Raji (cell line): ENCODE results near the gene UVSSA.

ENCODE experiments used
- POLR2A ChIP-seq: IDR thresholded peaks from 2 replicates; pipeline ENCODE4 v1.6.1; 2011; ENCODE audit warnings: low read depth, low read length, control low read depth; ENCODE audit not compliant: insufficient read depth

UVSSA gene

DNA sequence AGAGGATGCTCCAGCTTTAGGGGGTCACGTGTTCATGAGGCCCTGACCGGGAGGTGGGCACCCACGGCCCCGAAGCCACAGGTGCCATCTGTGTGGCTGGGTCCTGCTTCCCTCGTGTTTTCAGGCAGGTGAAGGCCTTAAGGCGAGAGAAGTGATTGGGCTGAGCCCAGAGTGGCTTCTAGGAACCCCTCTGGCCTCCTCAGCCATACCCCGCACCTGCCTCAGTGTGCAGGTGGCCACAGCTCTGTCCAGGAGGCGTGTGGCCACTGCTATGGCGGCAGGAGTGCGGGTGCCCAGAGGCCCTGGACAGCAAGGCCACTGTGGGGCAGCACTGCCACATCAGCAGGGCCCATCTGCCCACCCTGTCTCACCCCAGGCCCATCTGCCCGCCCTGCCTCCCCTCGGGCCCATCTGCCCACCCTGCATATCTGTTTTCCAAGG lies 34.2 kb downstream of the UVSSA start:
- no peak for TF ChIP-seq POLR2A

DNA sequence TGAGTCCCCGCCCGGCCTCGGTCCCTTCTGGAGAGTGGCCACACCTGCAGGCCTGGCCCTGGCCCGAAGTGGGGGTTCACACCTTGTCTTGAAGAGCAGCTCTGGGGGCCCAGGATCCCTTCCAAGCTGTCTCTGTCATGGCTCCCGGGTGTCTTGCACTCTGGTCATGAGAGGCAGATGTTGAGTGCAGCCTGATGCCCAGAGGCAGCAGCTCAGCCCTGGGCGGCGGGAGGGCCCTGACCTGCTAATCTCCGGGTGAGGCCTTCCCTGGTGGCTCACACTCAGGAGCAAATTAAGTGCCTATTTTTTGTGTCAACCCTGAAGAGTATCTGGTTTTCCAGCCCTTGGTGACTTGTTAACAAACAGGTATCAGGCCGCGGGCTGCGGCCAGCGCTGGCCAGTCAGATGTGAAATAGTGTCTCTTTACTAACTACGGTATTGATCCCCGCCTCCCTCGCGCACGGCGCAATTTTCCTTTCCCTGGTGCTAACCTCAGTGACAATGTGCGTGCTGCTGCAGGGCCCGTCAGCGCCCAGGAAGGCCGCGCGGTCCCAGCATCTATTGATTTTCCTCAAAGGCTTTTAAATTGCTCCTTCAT lies 35.0 kb downstream of the UVSSA start:
- no peak for TF ChIP-seq POLR2A

DNA sequence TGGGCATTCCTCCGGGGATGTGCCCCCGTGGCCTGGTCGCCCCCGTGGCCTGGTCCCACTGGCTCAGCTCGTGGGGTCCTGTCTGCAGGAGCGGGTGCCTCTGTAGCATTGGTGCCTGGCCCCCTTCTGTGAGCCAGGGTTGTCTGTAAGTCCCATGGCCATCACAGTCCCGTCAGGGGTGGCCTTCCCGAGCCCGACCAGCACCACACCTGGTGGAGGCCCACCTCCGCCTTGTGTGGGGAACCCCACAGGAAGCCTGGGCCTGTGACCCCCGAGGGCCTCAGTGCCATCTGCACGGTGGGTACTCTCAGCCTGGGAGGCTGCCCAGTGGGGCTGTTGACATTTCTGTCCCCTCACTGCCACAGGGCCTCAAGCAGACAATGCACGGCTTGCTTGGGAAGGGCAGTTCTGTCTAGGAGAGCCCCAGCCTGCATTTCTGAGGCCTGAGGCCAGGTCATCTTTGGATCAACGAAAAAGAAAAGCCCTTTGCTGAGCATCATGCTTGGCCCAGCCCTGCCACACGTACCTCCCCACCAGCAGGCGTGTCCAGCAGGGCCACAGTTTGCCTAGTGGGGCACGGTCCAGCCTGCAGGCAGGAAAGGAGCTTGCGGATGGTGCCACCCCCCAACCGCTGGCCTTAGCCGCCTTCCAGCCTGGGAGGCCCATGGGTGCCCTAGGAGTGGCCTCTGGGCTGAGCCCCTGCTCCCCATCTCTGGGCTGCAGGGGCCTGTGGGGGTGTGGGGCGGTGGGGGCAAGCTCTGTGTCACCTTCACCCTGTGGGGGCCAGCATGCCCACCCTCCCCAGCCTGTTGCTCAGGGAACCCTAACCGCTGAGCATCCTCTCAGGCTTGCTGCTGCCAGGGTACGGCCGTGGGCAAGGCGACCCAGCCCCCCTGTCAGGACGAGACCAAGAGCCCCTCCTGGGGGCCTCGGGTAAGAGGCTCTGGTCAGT lies 36.0 kb downstream of the UVSSA start:
- TF ChIP-seq POLR2A = no peak

DNA sequence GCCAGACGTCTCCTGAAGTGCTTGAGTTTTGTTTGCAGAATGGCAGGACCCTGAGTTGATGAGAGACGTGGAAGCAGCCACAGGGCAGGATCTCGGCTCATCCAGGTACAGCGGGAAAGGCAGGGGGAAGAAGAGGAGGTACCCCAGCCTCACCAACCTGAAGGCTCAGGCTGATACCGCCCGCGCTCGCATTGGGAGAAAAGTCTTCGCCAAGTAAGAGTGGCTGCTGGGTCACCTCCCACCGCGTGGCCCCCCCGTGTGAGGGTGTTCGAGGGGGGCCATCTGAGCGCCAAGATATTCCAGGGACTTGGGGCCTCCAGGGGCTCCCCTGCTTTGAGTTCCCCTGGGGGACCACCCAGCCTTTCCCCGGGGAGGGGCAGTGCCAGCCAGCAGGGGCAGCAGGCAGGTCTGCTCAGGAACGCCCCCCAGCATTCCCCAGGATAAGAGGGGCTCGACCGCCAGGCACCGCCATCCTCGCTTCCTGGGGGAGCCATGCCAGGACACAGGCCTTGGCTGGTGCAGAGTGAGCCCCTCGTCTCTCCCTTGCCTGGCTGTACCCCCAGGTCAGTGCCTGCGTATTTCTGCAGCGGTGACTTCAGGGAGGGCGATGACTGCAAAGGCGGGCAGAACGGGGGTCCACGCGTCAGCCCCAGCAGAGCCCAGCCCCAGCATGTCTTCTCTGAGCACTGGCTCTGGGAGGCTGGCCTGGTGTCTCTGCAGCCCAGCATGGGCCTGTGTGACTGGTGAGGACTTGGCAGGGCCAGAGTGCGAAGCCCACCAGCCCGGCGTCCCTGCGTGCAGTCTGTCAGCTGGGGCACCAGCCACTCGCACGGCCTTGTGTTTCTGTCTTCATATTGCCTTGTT lies 37.0 kb downstream of the UVSSA start:
- TF ChIP-seq POLR2A = no peak

DNA sequence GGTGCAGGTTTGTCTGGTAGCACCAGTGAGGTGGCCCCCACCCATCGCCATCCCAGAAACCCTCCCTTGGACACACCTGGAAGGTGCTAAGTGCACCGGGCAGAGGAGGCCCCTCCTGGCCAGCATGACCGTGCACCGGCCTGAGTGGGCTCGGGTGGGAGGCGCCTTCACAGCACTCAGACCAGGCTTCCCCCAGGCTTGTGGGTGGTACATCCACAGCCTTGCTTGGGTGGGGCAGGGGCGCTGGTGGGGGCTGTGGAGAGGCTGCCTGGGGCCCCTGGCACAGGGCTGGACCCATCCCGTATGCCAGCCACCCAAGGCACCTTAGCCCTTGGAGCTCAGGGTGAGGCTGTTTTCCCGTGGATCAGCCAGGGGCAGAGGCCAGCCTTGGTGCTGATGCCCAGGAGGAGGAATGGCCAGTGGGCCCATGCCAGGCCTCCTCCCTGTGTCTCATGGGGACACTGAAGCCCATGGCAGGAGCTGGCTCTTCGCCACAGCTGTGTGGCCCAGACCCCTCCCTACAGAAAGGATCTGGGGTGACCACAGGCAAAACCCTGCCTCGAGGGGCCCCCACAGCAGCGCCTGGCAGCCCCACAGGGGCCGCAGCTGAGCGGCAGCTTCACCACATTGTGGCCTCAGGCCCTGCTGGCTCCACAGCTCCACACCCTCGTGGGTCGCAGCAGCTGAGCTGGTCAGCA lies 37.8 kb downstream of the UVSSA start:
- no peak for TF ChIP-seq POLR2A

DNA sequence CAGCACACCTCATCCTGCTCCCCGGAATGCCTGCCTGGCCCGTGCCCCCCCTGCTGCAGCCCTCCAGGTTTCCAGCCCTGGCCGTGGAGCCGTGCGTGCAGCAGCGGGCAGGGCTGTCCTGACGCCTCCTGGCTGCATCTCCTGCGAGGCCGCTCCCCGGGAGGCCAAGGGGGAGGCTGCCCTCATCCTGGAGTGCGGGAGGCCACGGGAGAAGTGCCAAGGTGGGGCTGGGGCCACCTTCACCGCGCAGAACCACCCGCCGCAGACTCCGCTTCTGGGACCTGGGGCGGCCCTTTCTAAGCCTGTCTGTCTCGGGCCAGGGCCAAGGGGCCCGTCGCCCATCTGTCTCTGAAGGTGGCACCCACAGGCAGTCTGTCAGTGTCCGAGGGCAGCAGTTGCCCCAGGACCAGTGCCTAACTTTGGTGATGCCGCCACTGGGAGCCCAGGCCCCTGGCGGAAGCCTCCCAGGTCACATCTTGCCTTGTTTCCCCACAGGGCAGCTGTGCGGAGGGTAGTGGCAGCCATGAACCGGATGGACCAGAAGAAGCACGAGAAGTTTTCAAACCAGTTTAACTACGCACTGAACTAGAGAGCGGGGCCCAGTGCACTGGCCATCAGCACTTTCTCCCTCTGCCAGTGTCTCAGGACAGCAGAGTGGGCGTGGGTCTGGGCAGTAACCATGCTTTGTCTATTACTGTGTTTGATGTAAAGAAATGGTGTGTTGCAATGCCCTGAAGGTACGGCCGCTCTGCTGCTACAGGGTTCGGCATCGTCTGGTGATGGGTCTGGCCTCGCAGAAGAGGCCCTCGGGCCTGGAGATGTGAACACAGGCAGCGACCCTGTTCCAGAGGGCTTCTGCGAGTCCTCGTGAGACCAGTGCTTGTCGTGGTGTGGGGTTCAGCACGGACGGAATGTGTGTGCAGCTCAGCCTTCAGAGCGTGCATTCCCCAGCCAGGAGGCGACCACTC lies 38.6 kb downstream of the UVSSA start:
- TF ChIP-seq POLR2A = no peak

DNA sequence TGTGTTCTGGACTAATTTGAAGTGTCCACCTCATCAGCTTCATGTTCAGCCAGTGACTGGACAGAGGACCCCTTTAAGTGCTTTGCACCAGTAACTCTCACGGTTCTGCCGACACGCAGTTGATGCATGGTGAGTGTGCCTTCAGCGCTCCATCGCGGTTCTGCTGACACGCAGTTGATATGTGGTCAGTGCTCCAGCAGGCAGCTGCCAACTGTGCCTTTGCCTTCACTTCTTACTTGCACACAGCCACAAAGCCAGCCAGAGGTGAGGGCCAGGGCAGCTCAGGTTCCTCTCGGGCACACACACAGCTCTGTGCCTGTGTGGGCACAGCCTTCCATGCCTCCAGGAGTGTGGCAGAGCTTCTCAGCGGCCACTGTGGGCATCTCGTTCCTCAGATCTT lies 46.9 kb downstream of the UVSSA start:
- no peak for TF ChIP-seq POLR2A

DNA sequence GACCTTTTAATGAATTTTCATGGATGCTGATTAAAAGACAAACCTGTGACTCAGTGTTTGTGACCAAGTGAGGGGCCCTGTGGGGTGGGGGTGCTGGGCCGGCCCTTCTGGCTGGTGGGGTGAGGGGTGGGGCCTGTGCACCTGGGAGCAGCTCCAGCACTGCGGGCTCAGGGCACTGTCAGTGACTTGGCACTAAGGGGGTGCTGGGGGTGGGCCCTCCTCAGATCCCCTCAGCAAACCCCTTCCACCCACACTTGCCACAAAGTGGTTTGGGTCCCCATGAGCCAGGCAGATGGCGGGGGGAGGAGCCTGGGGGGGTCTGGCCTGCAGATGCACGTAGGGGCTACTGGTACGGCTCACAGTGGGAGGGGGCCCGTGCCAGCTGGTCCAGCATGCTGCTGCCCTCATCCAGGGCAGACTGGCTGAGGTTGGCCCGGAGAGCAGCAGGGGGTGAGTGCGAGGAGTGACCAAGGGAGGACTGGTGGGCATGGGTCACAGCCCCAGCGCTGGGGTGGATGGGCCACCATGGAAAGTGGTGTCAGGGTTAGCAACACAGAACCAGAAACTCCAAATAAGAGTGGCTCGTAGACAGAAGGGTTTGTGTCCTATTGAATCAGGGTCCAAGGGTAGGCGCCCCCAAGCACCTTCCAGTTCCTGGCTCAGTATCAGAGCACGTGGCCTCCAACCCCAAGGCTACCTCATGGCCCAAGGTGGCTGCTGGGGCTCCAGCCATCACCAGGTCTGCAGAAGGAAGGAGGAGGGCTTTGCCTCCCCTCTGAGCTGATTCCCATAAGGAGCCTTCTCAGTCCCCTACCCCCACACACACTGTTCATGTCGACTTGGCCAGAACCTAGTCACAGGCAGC lies 49.2 kb downstream of the UVSSA start:
- TF ChIP-seq POLR2A = no peak

DNA sequence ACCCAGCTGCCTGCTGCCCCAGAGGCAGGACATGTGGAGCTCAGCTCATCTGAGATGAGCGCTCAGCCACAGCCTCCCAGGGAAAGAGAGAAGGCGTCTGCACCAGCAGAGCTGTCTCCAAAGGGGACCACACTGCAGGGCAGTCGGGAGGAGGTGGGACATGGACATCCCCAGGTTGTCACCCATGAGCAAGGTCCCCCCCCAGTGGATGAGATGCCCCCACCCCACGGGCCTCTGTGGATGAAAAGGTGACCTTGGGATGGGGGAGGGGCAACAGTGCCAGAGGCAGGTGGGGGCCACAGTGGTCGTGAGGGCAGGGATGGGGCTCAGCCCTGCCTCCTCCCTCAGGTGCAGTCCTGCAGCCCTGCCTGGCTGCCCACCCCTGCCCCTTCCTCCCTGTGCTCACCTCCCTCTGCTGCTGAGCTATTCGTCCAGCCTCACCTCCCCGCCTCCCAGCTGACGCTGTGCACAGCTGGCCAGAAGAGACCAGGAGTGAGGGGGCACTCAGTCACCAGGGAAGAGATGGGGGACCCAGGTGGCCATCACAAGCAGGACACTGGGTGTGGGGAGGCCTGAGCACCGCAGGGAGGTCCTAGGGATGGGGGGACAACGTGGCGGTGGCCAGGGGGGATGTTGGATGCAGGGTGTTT lies 49.9 kb downstream of the UVSSA start:
- TF ChIP-seq POLR2A = no peak

- no peak for TF ChIP-seq POLR2A
Measured at GRCh38 chr4:1398681-1399507, 51.9 kb downstream of the UVSSA start.

- no peak for TF ChIP-seq POLR2A
Measured at GRCh38 chr4:1399508-1400190, 52.6 kb downstream of the UVSSA start.
